ENCODE data around the gene DNAH9.
"Not testable (repeated sequence)": the region's sequence is repeated elsewhere in the genome, so short reads cannot be mapped to it uniquely, and the experiment has no call there.

Gene DNAH9

DNA sequence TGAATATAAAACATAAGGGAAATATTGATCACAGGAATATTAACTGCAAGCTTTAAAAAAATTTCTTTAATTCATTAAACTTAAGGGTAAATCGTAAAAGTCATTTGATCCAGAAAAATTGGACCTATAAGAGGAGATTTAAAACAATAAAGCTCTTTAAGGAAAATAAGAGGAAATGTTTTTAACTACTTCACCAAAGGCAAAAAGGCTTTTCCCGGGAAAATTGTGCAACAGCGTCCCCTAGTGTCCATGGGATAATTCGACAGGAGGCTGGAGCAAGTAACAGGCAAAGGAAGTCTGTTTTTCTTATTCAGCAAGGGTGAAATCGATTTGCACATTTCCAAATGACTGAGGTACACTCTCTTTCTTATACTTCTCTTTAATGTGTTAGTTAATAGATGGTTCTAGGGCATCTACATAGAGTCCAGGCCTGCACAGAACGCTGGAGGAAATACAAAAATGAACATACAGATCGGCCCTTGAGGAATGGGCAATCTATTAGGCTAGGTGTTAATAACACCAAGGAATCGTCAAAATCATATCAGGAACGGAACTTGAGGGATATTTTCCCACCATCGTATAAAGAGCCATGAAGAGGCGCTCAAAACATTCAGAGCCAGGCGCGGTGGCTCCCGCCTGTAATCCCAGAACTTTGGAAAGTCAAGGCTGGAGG is 337.6 kb downstream of the DNAH9 start:
- Histone ChIP-seq H3K27me3 (no peaks in the 10 kb centered on the region), H3K4me3 (ENCODE audit: low read depth, low read length) (no peak overlapping the region), H3K4me1 (no peaks in the 10 kb centered on the region), H3K36me3 (no peaks in the 10 kb centered on the region), H3K9me3 (no peaks in the 10 kb centered on the region)
- TF ChIP-seq, protein P1, sequence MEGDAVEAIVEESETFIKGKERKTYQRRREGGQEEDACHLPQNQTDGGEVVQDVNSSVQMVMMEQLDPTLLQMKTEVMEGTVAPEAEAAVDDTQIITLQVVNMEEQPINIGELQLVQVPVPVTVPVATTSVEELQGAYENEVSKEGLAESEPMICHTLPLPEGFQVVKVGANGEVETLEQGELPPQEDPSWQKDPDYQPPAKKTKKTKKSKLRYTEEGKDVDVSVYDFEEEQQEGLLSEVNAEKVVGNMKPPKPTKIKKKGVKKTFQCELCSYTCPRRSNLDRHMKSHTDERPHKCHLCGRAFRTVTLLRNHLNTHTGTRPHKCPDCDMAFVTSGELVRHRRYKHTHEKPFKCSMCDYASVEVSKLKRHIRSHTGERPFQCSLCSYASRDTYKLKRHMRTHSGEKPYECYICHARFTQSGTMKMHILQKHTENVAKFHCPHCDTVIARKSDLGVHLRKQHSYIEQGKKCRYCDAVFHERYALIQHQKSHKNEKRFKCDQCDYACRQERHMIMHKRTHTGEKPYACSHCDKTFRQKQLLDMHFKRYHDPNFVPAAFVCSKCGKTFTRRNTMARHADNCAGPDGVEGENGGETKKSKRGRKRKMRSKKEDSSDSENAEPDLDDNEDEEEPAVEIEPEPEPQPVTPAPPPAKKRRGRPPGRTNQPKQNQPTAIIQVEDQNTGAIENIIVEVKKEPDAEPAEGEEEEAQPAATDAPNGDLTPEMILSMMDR (IDR thresholded peaks at IDR 0.05; ENCODE audit: low read depth, low read length), result peak; percentile 73
- peak; percentile 24 for DNase-seq

DNA sequence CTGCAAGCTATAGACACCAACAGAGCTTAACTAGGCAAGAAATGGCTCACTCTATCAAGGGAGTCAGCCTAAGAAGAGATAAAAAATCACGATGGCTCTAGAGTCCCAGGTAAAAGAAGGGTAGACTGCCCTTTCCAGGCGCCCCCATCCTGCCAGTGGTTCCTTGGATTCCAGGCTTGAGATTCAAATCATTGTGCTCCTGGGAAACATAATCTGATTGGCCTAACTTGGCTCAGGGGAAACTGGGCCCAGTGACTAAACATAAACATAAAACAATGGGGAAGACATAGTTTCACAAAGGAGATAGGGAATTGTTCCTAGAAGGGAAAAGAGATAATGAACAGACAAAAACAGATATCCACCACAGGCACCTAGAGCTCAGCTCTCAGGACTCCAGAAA is 342.6 kb downstream of the DNAH9 start:
- DNase-seq, result no peak

DNA sequence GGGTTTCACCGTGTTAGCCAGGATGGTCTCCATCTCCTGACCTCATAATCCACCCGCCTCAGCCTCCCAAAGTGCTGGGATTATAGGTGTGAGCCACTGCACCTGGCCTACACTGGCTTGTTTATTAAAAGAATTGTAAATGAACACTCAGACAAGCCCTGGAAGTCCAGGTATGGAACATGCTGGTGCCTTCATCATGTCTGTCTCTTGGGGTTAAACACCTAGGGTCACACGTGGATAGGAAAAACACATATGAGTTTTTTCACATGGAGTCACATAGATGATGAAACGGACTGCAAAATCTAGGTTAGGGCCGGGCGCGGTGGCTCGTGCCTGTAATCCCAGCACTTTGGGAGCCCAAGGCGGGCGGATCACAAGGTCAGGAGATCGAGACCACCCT is 344.8 kb downstream of the DNAH9 start:
- not testable (repeated sequence) for H3K4me1 ChIP-seq; H3K36me3 ChIP-seq; H3K9me3 ChIP-seq; H3K4me3 ChIP-seq (ENCODE audit: low read depth, low read length); H3K27me3 ChIP-seq; DNase-seq

More for the DNA sequence above, 342.6 kb downstream of the DNAH9 start:
- Histone ChIP-seq H3K27me3 (no peaks in the 10 kb centered on the region), H3K36me3 (no peaks in the 10 kb centered on the region), H3K4me3 (ENCODE audit: low read depth, low read length) (no peak overlapping the region), H3K9me3 (no peaks in the 10 kb centered on the region), H3K4me1 (no peaks in the 10 kb centered on the region)
- TF ChIP-seq, protein P1 (IDR thresholded peaks at IDR 0.05; ENCODE audit: low read depth, low read length), result no peak

DNA sequence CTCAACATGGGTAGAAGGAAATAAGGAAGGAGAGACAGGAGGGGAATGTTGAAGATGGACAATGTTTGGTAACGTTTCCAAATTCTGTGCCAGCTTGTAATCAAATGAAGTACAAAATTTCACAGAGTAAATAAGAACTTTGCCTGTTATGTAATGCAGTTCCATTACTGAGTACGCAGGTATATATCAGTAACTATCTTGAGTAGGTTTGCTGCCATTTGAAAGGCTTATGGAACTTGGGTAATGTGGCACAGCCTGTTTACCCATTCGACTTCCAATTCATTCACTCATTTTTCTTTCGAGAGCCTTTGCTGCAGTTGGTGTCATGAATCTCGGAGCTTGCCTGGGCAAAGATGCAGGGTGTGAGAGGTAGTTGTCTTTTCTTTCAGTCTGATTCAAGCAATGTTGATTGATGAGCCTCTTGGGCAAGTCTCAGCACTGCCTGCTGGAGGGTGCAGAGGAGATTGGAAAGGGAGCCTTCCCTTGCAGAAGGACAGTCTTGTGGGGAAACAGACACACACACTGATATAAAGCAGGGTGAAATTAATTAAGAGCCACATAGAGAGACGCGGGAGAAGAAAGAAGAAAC is 345.6 kb downstream of the DNAH9 start:
- Histone ChIP-seq H3K9me3 (no peaks in the 10 kb centered on the region), H3K36me3 (no peaks in the 10 kb centered on the region), H3K4me3 (ENCODE audit: low read depth, low read length) (no peak overlapping the region), H3K27me3 (no peaks in the 10 kb centered on the region), H3K4me1 (no peaks in the 10 kb centered on the region)
- DNase-seq, result no peak
- TF ChIP-seq, protein P1 (IDR thresholded peaks at IDR 0.05; ENCODE audit: low read depth, low read length), result no peak

DNA sequence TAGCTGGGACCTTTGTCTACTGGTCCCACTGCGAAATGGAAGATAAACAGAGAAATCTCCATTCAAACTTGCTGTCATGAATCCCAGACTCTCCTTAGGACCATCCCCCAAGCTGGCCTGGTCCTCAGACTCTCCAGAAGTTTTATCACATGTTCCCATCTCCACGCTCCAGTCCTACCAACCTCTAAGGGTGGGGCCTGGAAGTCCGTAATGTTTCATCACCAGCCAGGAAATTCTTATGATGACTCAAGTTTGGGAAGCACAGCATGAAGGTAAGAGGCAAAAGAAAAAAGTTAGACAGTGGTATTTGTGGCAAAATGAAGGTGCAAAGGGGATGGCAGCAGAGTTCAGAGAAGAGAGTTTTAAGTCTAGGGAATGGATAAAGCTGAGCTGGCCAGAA is 346.3 kb downstream of the DNAH9 start:
- H3K36me3 ChIP-seq, result no peaks in the 10 kb centered on the region
- no peak for DNase-seq
- H3K9me3 ChIP-seq, result no peaks in the 10 kb centered on the region
- H3K27me3 ChIP-seq, result no peaks in the 10 kb centered on the region
- TF ChIP-seq, protein P1 (IDR thresholded peaks at IDR 0.05; ENCODE audit: low read depth, low read length), result no peak
- H3K4me1 ChIP-seq, result no peaks in the 10 kb centered on the region
- H3K4me3 ChIP-seq (ENCODE audit: low read depth, low read length), result no peak overlapping the region

DNA sequence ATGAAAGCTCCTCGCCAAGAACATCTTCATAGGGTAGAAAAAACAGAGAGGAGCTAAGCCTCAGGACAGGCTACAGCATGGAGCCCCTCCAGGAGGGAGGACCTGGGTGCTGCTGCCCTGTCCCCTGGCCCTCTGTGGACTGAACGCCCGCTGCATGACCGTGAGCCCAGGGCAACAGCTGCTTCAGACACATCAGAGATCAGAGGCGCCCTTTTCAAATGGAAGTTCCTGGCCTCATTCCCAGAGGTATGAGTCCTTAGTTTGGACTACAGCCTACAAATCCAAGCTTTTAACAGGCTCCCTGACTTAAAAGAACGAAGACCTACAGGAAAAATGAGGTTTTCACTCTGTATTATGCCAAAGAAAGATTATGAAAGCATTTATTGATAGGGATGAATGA is 350.5 kb downstream of the DNAH9 start:
- DNase-seq, result no peak
- H3K9me3 ChIP-seq, result no peaks in the 10 kb centered on the region
- no peaks in the 10 kb centered on the region for H3K36me3 ChIP-seq
- TF ChIP-seq, protein P1 (IDR thresholded peaks at IDR 0.05; ENCODE audit: low read depth, low read length), result no peak
- H3K4me3 ChIP-seq (ENCODE audit: low read depth, low read length), result no peak overlapping the region
- no peaks in the 10 kb centered on the region for H3K4me1 ChIP-seq
- no peaks in the 10 kb centered on the region for H3K27me3 ChIP-seq

DNA sequence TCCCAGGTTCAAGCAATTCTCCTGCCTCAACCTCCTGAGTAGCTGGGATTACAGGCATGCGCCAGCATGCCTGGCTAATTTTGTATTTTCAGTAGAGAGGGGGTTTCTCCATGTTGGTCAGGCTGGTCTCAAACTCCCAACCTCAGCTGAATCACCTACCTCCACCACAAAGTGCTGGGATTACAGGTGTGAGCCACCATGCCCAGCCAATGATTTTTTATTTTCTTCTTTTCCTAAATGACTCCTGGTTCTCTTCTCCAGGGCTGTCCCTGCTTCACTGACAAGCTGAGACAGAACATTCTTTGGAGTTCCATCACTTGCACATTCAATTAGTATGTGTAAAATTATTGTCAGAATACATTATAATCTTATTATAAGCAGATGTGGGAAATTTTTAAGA is 351.3 kb downstream of the DNAH9 start:
- not testable (repeated sequence) for H3K36me3 ChIP-seq; DNase-seq; H3K4me1 ChIP-seq; H3K9me3 ChIP-seq; H3K27me3 ChIP-seq; H3K4me3 ChIP-seq (ENCODE audit: low read depth, low read length)

Measured in BE2C (cell line).